Mesenchymal stem cell (in vitro differentiated cells and primary cell): Measurements from ENCODE around the gene CD300LB.

Source experiments
- DNase-seq: peaks from one replicate; pipeline ENCODE4 v3.0.0-alpha.2; 2013
- H2AFZ ChIP-seq: one replicate; pipeline ENCODE4 v1.6.1; 2013; ENCODE audit warnings: low read depth, mild to moderate bottlenecking, control low read depth, inconsistent platforms, low read length, moderate library complexity
- H2AK5ac ChIP-seq: 2 replicates; pipeline ENCODE4 v1.6.1; 2013; ENCODE audit warnings: low read length, moderate library complexity, mild to moderate bottlenecking, inconsistent platforms; ENCODE audit not compliant: severe bottlenecking
- H2BK120ac ChIP-seq: one replicate; pipeline ENCODE4 v1.6.1; 2013; ENCODE audit warnings: low read depth, mild to moderate bottlenecking, inconsistent platforms, low read length, moderate library complexity
- H2BK12ac ChIP-seq, 2 experiments: one replicate each; pipeline ENCODE4 v1.6.1; 2013; ENCODE audit warnings: inconsistent platforms in 2 of 2, low read length in 2 of 2, mild to moderate bottlenecking in 2 of 2, moderate library complexity in 2 of 2, control low read depth in 1 of 2
- H2BK15ac ChIP-seq: one replicate; pipeline ENCODE4 v1.6.1; 2013; ENCODE audit warnings: mild to moderate bottlenecking, low read depth, inconsistent platforms; ENCODE audit not compliant: poor library complexity, severe bottlenecking
- H2BK5ac ChIP-seq: 2 replicates; pipeline ENCODE4 v1.6.1; 2013; ENCODE audit warnings: low read depth, mild to moderate bottlenecking, low read length, control low read depth, inconsistent platforms; ENCODE audit not compliant: poor library complexity, severe bottlenecking
- H3K14ac ChIP-seq, 2 experiments: one replicate each; pipeline ENCODE4 v1.6.1; 2013; ENCODE audit warnings: inconsistent platforms in 2 of 2, low read length in 2 of 2, control low read depth in 1 of 2, mild to moderate bottlenecking in 1 of 2, moderate library complexity in 1 of 2
- H3K18ac ChIP-seq, 2 experiments: one replicate each; pipeline ENCODE4 v1.6.1; 2013; ENCODE audit warnings: inconsistent platforms in 2 of 2, low read length in 2 of 2, control low read depth in 1 of 2, low read depth in 1 of 2, mild to moderate bottlenecking in 1 of 2
- H3K23ac ChIP-seq, 2 experiments: one replicate each; pipeline ENCODE4 v1.6.1; 2013; ENCODE audit warnings: inconsistent platforms in 2 of 2, low read length in 2 of 2, mild to moderate bottlenecking in 2 of 2, moderate library complexity in 2 of 2, control low read depth in 1 of 2
- H3K27ac ChIP-seq: 2 replicates; pipeline ENCODE4 v1.5.1; 2013; ENCODE audit warnings: mild to moderate bottlenecking, moderate library complexity, low read length, control low read depth, inconsistent platforms; ENCODE audit not compliant: poor library complexity, severe bottlenecking
- H3K27me3 ChIP-seq, 2 experiments: 2 replicates each; pipeline versions ENCODE4 v1.6.1 to v1.7.0; 2013; ENCODE audit warnings: low read length in 2 of 2, mild to moderate bottlenecking in 2 of 2, moderate library complexity in 2 of 2, control low read depth in 1 of 2, inconsistent platforms in 1 of 2; ENCODE audit not compliant: control insufficient read depth in 1 of 2, insufficient read depth in 1 of 2
- H3K36me3 ChIP-seq, 2 experiments: 2 replicates each; pipeline versions ENCODE4 v1.6.1 to v1.7.0; 2013; ENCODE audit warnings: low read length in 2 of 2, control low read depth in 1 of 2, inconsistent platforms in 1 of 2, low read depth in 1 of 2, mild to moderate bottlenecking in 1 of 2; ENCODE audit not compliant: insufficient read depth in 2 of 2, control insufficient read depth in 1 of 2
- H3K4ac ChIP-seq, 2 experiments: one replicate each; pipeline ENCODE4 v1.6.1; 2013; ENCODE audit warnings: inconsistent platforms in 2 of 2, low read length in 2 of 2, mild to moderate bottlenecking in 2 of 2, moderate library complexity in 2 of 2, control low read depth in 1 of 2, low read depth in 1 of 2
- H3K4me1 ChIP-seq: 2 replicates; pipeline ENCODE4 v1.6.1; 2013; ENCODE audit warnings: low read depth, low read length, control low read depth; ENCODE audit not compliant: control insufficient read depth, insufficient read depth
- H3K4me2 ChIP-seq: 2 replicates; pipeline ENCODE4 v1.6.1; 2013; ENCODE audit warnings: low read length, mild to moderate bottlenecking, inconsistent platforms; ENCODE audit not compliant: poor library complexity, severe bottlenecking
- H3K4me3 ChIP-seq, 2 experiments: 2 replicates each; pipeline versions ENCODE4 v1.5.1 to v1.7.0; 2013; ENCODE audit warnings: low read length in 2 of 2, mild to moderate bottlenecking in 2 of 2, control low read depth in 1 of 2, low read depth in 1 of 2; ENCODE audit not compliant: insufficient read depth in 1 of 2
- H3K79me1 ChIP-seq: replicated peaks from 2 replicates; pipeline ENCODE4 v1.6.1; 2013; ENCODE audit warnings: mild to moderate bottlenecking, control low read depth, low read length, inconsistent platforms; ENCODE audit not compliant: poor library complexity, severe bottlenecking
- H3K9ac ChIP-seq: 2 replicates; pipeline ENCODE4 v1.7.0; 2013; ENCODE audit warnings: mild to moderate bottlenecking, low read length, moderate library complexity
- H3K9me3 ChIP-seq: 2 replicates; pipeline ENCODE4 v1.7.0; 2013; ENCODE audit warnings: mild to moderate bottlenecking, low read length; ENCODE audit not compliant: control insufficient read depth
- H4K8ac ChIP-seq: one replicate; pipeline ENCODE4 v1.6.1; 2013; ENCODE audit warnings: inconsistent platforms, mild to moderate bottlenecking, low read length, moderate library complexity
- H4K91ac ChIP-seq: one replicate; pipeline ENCODE4 v1.6.1; 2013; ENCODE audit warnings: mild to moderate bottlenecking, low read length, inconsistent platforms
- WGBS: methylation state at CpG from one replicate; pipeline ENCODE4 v1.1.7; 2013; ENCODE audit warnings: mixed read lengths; 5-methylcytosine and 5-hydroxymethylcytosine counted together

The CD300LB gene

GRCh38 chr17:74480290-74480689 lies 51.0 kb downstream of the CD300LB start:
- H3K36me3 ChIP-seq = no peaks in the 10 kb centered on the region
- 68% methylated on average over 8 of the region's 8 CpGs for WGBS
- H3K27me3 ChIP-seq = peaks cover 27 to 66% of the 10 kb centered on the region in 2 experiments

GRCh38 chr17:74478420-74479100 lies 52.7 kb downstream of the CD300LB start:
- H2BK120ac ChIP-seq = no peak overlapping the region
- no peak for DNase-seq
- no peak overlapping the region for H3K4ac ChIP-seq

More at GRCh38 chr17:74480290-74480689, 51.0 kb downstream of the CD300LB start:
- no peaks in the 10 kb centered on the region for H3K4me1 ChIP-seq
- no peak overlapping the region for H3K4me3 ChIP-seq
- no peak overlapping the region for H4K8ac ChIP-seq
- no peak overlapping the region for H3K23ac ChIP-seq
- no peak overlapping the region for H2BK120ac ChIP-seq
- no peak overlapping the region for H2AFZ ChIP-seq
- no peak overlapping the region for H2BK12ac ChIP-seq
- no peak overlapping the region for H3K4ac ChIP-seq
- H3K18ac ChIP-seq = no peak overlapping the region
- no peak for DNase-seq
- H3K27ac ChIP-seq = no peak overlapping the region
- H3K79me1 ChIP-seq = no peaks in the 10 kb centered on the region
- peaks cover 9% of the 10 kb centered on the region for H3K9me3 ChIP-seq
- no peak overlapping the region for H4K91ac ChIP-seq
- H2AK5ac ChIP-seq = no peak overlapping the region
- no peak overlapping the region for H3K14ac ChIP-seq
- H3K4me2 ChIP-seq = no peak overlapping the region
- H3K9ac ChIP-seq = no peak overlapping the region
- no peak overlapping the region for H2BK15ac ChIP-seq
- no peak overlapping the region for H2BK5ac ChIP-seq

GRCh38 chr17:74477411-74477810 lies 53.9 kb downstream of the CD300LB start:
- Histone ChIP-seq H3K4me2 (no peak overlapping the region), H4K91ac (no peak overlapping the region), H3K36me3 (no peaks in the 10 kb centered on the region), H2AFZ (no peak overlapping the region), H3K4me3 (no peak overlapping the region), H2BK5ac (no peak overlapping the region), H2BK12ac (no peak overlapping the region), H3K9me3 (peaks cover 10% of the 10 kb centered on the region), H2BK120ac (no peak overlapping the region), H3K27me3 (peaks cover 27 to 58% of the 10 kb centered on the region in 2 experiments), H3K18ac (no peak overlapping the region), H3K79me1 (no peaks in the 10 kb centered on the region), H4K8ac (no peak overlapping the region), H3K14ac (no peak overlapping the region), H2BK15ac (no peak overlapping the region), H3K4me1 (no peaks in the 10 kb centered on the region), H2AK5ac (no peak overlapping the region), H3K27ac (no peak overlapping the region), H3K4ac (no peak overlapping the region), H3K23ac (no peak overlapping the region), H3K9ac (no peak overlapping the region)
- WGBS = 71% methylated on average over 4 of the region's 4 CpGs
- DNase-seq = no peak

More at GRCh38 chr17:74478420-74479100, 52.7 kb downstream of the CD300LB start:
- no peak overlapping the region for H3K27ac ChIP-seq
- 65% methylated on average over 4 of the region's 6 CpGs for WGBS
- no peak overlapping the region for H2BK12ac ChIP-seq
- no peak overlapping the region for H3K14ac ChIP-seq
- H3K9me3 ChIP-seq = peaks cover 10% of the 10 kb centered on the region
- H4K91ac ChIP-seq = no peak overlapping the region
- no peaks in the 10 kb centered on the region for H3K79me1 ChIP-seq
- H2AK5ac ChIP-seq = no peak overlapping the region
- H3K18ac ChIP-seq = no peak overlapping the region
- H2BK5ac ChIP-seq = no peak overlapping the region
- H3K36me3 ChIP-seq = no peaks in the 10 kb centered on the region
- H2AFZ ChIP-seq = no peak overlapping the region
- H3K4me3 ChIP-seq = no peak overlapping the region
- H3K9ac ChIP-seq = no peak overlapping the region
- no peak overlapping the region for H2BK15ac ChIP-seq
- no peak overlapping the region for H4K8ac ChIP-seq
- H3K4me1 ChIP-seq = no peaks in the 10 kb centered on the region
- H3K23ac ChIP-seq = no peak overlapping the region
- H3K27me3 ChIP-seq = peaks cover 27 to 59% of the 10 kb centered on the region in 2 experiments
- H3K4me2 ChIP-seq = no peak overlapping the region

GRCh38 chr17:74475189-74475588 lies 56.1 kb downstream of the CD300LB start:
- Histone ChIP-seq H2BK12ac (no peak overlapping the region), H3K9ac (no peak overlapping the region), H3K14ac (no peak overlapping the region), H3K27me3 (peaks cover 16 to 58% of the 10 kb centered on the region in 2 experiments), H4K8ac (no peak overlapping the region), H4K91ac (no peak overlapping the region), H2BK15ac (no peak overlapping the region), H2AFZ (no peak overlapping the region), H3K79me1 (no peaks in the 10 kb centered on the region), H3K4me3 (no peak overlapping the region), H3K9me3 (peaks cover 10% of the 10 kb centered on the region), H2BK120ac (no peak overlapping the region), H3K23ac (no peak overlapping the region), H2AK5ac (no peak overlapping the region), H3K4me1 (no peaks in the 10 kb centered on the region), H3K27ac (no peak overlapping the region), H3K4me2 (no peak overlapping the region), H3K36me3 (no peaks in the 10 kb centered on the region), H2BK5ac (no peak overlapping the region), H3K18ac (no peak overlapping the region), H3K4ac (no peak overlapping the region)
- 76% methylated on average over 4 of the region's 4 CpGs for WGBS
- no peak for DNase-seq
